GM18517 (cell line): Measurements from ENCODE around the gene ERICH6.

Source experiments
- ATAC-seq: cut with Tn5 transposase; IDR thresholded peaks from one replicate; pipeline ENCODE4 v1.9.1; 2021; ENCODE audit warnings: mild to moderate bottlenecking, moderate library complexity; ENCODE audit not compliant: unreplicated experiment

ERICH6 gene

GRCh38 chr3:150736903-150737832, 33.4 kb upstream of the ERICH6 start:
- ATAC-seq: no peak

GRCh38 chr3:150736316-150736719, 32.6 kb upstream of the ERICH6 start:
- no peak for ATAC-seq

- ATAC-seq: no peak
Observed at GRCh38 chr3:150734795-150735119, 31.0 kb upstream of the ERICH6 start.

- ATAC-seq: no peak
Observed at GRCh38 chr3:150733936-150734794, 30.4 kb upstream of the ERICH6 start.

- no peak for ATAC-seq
Observed at GRCh38 chr3:150733373-150733935, 29.7 kb upstream of the ERICH6 start.

GRCh38 chr3:150729682-150730360, 26.1 kb upstream of the ERICH6 start:
- ATAC-seq: no peak

GRCh38 chr3:150727653-150728502, 24.2 kb upstream of the ERICH6 start:
- ATAC-seq: no peak

GRCh38 chr3:150725548-150725947, 21.8 kb upstream of the ERICH6 start:
- ATAC-seq: no peak

- ATAC-seq: no peak
Observed at GRCh38 chr3:150723946-150724345, 20.2 kb upstream of the ERICH6 start.

- ATAC-seq: no peak
Observed at GRCh38 chr3:150722267-150722666, 18.5 kb upstream of the ERICH6 start.

- peak; percentile 79 for ATAC-seq
Observed at GRCh38 chr3:150721285-150722130, 17.8 kb upstream of the ERICH6 start.

- no peak for ATAC-seq
Observed at GRCh38 chr3:150720444-150720843, 16.7 kb upstream of the ERICH6 start.

- no peak for ATAC-seq
Observed at GRCh38 chr3:150710097-150710496, 6.4 kb upstream of the ERICH6 start.

GRCh38 chr3:150703299-150703755, 393 bp downstream of the ERICH6 start:
- ATAC-seq: peak; percentile 20

GRCh38 chr3:150699068-150699639, 4.6 kb downstream of the ERICH6 start:
- no peak for ATAC-seq

- ATAC-seq: no peak
Observed at GRCh38 chr3:150697646-150698045, 6.1 kb downstream of the ERICH6 start.

- no peak for ATAC-seq
Observed at GRCh38 chr3:150691414-150692040, 12.2 kb downstream of the ERICH6 start.

GRCh38 chr3:150687613-150688012, 16.1 kb downstream of the ERICH6 start:
- no peak for ATAC-seq
